GM13977 (cell line): ENCODE data around the gene ERBB4.
A peak's percentile ranks its signal among the peaks of the same experiment; 100 is the strongest.

Experiments used
- DNase-seq: peaks from one replicate; pipeline ENCODE4 v3.0.0; 2012; ENCODE audit warnings: low spot score
- in situ Hi-C: fragments of 300-500 bp; cut with MboI; formaldehyde crosslinking; loops from one replicate; pipeline ENCODE4 v1.12.0; 2022; ENCODE audit warnings: low sequenced_read_pairs, low pct_unique_long_range_greater_than_20kb, mixed read lengths, inconsistent platforms; ENCODE audit not compliant: unreplicated experiment
- TF ChIP-seq, protein P1 (sequence below): IDR thresholded peaks from 2 replicates; pipeline ENCODE4 v1.5.1; 2012; ENCODE audit warnings: mild to moderate bottlenecking, control low read depth; ENCODE audit not compliant: insufficient read depth; ENCODE audit errors: extremely low read depth, missing control alignments

Gene ERBB4

DNA sequence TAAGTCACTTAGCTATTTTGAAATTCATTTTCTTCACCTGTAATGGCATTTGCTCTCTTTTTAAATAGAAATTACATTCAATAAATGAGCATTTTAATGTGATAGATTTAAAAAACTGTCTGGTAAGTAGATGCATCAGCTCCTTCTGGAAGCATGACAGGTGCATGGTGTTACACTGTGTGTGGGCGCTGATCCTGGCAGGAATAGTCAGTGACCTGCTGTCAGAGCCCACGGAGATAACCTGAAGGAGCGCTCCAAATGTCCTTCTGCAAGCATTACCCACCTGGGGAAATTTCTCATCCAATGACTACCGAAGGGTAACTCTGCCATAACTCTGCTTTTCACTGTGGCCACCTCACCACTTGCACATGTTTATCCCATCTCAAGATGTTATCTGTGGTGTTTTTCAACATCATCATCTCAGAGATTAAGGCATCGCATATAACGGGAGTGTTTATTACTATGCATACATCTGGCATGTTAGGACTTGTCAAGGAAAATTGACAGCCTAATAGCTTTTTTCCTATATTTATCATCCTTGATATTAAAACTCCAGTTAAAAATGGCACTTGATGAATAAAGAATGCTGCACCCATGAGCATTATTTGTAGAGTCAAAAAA, 637.3 kb downstream of the ERBB4 start:
- no peak for DNase-seq
- in situ Hi-C loops = no loop called here
- TF ChIP-seq, protein P1, sequence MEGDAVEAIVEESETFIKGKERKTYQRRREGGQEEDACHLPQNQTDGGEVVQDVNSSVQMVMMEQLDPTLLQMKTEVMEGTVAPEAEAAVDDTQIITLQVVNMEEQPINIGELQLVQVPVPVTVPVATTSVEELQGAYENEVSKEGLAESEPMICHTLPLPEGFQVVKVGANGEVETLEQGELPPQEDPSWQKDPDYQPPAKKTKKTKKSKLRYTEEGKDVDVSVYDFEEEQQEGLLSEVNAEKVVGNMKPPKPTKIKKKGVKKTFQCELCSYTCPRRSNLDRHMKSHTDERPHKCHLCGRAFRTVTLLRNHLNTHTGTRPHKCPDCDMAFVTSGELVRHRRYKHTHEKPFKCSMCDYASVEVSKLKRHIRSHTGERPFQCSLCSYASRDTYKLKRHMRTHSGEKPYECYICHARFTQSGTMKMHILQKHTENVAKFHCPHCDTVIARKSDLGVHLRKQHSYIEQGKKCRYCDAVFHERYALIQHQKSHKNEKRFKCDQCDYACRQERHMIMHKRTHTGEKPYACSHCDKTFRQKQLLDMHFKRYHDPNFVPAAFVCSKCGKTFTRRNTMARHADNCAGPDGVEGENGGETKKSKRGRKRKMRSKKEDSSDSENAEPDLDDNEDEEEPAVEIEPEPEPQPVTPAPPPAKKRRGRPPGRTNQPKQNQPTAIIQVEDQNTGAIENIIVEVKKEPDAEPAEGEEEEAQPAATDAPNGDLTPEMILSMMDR = no peak

DNA sequence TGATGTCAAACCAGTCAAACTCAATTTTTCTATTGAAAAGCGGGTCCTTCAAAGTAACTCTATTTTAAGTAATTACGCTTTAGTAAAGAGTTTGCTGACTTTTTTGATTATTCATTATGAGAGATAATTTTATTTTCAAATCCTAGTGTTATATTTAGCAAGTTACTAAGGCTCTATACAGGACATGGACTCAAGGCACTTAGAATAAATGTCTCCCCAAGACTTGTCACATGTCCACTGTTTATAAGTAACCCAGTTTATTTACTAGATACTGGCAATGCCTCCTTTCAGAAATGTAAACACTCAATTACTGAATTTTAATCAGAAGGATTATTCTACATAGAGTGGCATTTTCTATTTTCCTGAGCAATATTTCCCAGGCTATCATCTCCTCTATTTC, 638.1 kb downstream of the ERBB4 start:
- in situ Hi-C loops = no loop called here
- no peak for DNase-seq
- TF ChIP-seq, protein P1 = no peak

DNA sequence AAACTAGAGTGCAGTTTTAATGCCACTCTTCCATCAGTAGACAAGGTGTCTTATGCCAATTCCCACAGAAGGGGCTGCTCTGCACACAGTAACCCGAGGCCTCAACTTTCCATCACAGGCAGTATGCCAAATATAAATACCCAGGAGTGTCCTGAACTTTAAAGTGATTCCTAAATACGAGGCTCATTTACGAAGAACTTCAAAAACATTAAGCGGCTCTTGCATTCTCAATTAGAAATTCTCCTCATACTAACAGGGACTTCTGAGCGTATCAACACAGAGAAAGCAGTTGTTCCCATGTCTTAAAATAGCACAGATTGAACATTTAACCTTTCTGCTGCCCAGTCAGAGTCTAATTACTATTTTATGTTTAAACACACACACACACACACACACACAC, 638.6 kb downstream of the ERBB4 start:
- no peak for DNase-seq
- in situ Hi-C loops = no loop called here
- TF ChIP-seq, protein P1 = no peak

DNA sequence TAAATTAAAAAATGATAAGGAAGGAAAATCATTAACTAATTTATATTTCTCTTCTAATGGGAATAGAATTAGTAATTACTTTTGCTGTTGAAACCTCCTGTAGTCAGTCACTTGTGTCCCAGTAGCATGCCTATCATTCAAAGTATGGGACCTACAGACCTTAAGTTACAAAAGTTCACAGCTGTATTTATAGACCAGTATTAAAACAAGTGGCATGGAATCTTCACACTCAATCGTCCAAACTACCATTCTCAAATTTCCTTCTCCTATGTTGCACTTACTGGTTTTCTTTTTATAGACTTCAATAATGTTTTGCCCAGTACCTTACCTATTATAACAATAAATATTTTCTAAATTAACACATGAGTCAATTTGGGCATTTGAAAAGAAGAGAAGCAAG, 639.9 kb downstream of the ERBB4 start:
- TF ChIP-seq, protein P1 = no peak
- in situ Hi-C loops = no loop called here
- no peak for DNase-seq

DNA sequence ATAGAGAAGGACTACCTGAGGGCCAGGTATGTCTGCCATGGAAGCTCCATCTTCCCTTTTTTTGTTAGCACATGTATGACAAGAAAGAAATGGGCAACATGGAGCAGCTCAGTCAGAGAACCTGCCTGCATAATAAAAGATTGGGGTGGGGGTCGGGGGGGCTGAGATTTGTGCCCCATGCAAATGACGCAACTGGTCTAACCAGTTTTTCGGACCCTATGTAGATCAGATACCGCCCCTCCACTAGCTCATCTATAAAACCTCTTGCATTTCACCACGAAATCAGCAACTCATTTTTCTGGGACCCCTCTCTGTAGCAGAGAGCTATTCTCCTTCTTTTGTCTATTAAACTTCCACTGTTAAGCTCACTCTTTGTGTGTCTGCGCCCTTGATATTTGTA, 657.2 kb downstream of the ERBB4 start:
- in situ Hi-C loops = no loop called here
- DNase-seq = no peak
- TF ChIP-seq, protein P1 = no peak

DNA sequence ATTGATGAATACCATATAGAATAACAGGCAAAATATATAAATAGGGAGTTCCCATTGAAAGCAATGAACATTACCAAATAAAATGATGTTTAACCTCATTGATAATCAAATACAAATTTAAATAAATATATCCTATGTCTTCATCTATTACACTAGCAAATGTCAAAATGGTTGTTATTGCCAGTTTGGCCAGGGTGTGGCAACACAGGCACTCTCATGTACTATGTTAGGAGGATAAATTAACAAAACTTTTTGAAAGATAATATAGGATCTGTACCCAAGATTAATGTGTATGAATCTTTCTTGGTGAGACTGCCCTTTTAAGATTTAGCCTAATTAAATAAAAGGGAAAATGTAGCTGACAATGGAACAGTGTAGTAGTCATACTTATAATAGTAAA, 659.3 kb downstream of the ERBB4 start:
- in situ Hi-C loops = no loop called here
- TF ChIP-seq, protein P1 = peak; percentile 43
- peak; percentile 7 for DNase-seq
